ENCODE data around the gene MLPH.

GRCh38 chr2:237585590-237586221 lies 98.7 kb downstream of the MLPH start:
- TF ChIP-seq POLR2A (IDR thresholded peaks at IDR 0.05; ENCODE audit: low read length) (no peak), GATA1 (IDR thresholded peaks at IDR 0.05; ENCODE audit: low read depth, low read length) (no peak)

Measured in erythroblast (primary cell).